Gastroesophageal sphincter (tissue), 4 donors: ENCODE measurements around the gene SCN11A. TPM values are rescaled to one million over a fixed set of nuclear protein-coding genes. Genes with fewer than 3 reads are reported as not detected.

Experiments
- ATAC-seq: fragments of 150-250 bp; one replicate; pipeline ENCODE4 v1.9.1; 2016; ENCODE audit warnings: mild to moderate bottlenecking, moderate library complexity
- H3K27ac ChIP-seq, 4 donors: fragments of 200-600 bp; sonication (generic) in 3 of 4; 1 replicate in 3 of 4; 2 replicates in 1 of 4; pipeline ENCODE4 v1.5.1; 2016 to 2019
- H3K27me3 ChIP-seq: fragments of 200-600 bp; sonication (generic); one replicate; pipeline ENCODE4 v1.5.1; 2019
- H3K36me3 ChIP-seq, 2 donors: fragments of 200-600 bp; sonication (generic); one replicate each; pipeline ENCODE4 v1.5.1; 2019; ENCODE audit warnings: control low read depth in 1 of 2
- H3K4me1 ChIP-seq, 3 donors: fragments of 200-600 bp; sonication (generic); 1 replicate in 2 of 3; 2 replicates in 1 of 3; pipeline ENCODE4 v1.5.1; 2016 to 2019; ENCODE audit warnings: control low read depth in 2 of 3
- H3K4me3 ChIP-seq, 2 donors: fragments of 200-600 bp; sonication (generic); one replicate each; pipeline ENCODE4 v1.5.1; 2019; ENCODE audit warnings: mild to moderate bottlenecking in 1 of 2, moderate library complexity in 1 of 2
- H3K9me3 ChIP-seq, 3 donors: fragments of 200-600 bp; sonication (generic); one replicate each; pipeline ENCODE4 v1.5.1; 2017 to 2019; ENCODE audit warnings: control low read depth in 2 of 3
- EP300 ChIP-seq: sonication (generic); formaldehyde crosslinking; IDR thresholded peaks from one replicate; pipeline ENCODE4 v1.6.1; 2017; ENCODE audit warnings: antibody characterized with exemption, mild to moderate bottlenecking
- POLR2A ChIP-seq, 2 donors: fragments of 450-650 bp; IDR thresholded peaks; one replicate each; pipeline ENCODE4 v1.6.1; 2017; ENCODE audit warnings: antibody characterized with exemption in 2 of 2, mild to moderate bottlenecking in 2 of 2, moderate library complexity in 1 of 2
- POLR2AphosphoS5 ChIP-seq: sonication (generic); formaldehyde crosslinking; IDR thresholded peaks from one replicate; pipeline ENCODE4 v1.6.1; 2017; ENCODE audit warnings: antibody characterized with exemption
- WGBS, 2 donors: methylation state at CpG; one replicate each; pipeline ENCODE4 v1.1.5; 2018; ENCODE audit warnings: low coverage in 1 of 2; 5-methylcytosine and 5-hydroxymethylcytosine counted together
- total RNA-seq, 4 donors: library from RNA; depleted of rRNA; stranded (reverse); fragments of >200 nt; gene quantifications; one replicate each; pipeline ENCODE4 v1.1.0, GENCODE V29; 2016
- TF ChIP-seq, protein P1 (sequence below), 4 experiments: fragments of 200-600 bp in 2 of 4; fragments of 450-650 bp in 2 of 4; sonication (generic) in 1 of 4; IDR thresholded peaks; one replicate each; pipeline ENCODE4 v1.5.1; 2017 to 2019; ENCODE audit warnings: antibody characterized with exemption in 4 of 4, mild to moderate bottlenecking in 2 of 4, moderate library complexity in 2 of 4

Gene SCN11A
- total RNA-seq, 4 donors from 2014 or later: 0.15 to 0.57 (median 0.27) TPM; not detected in 1

DNA sequence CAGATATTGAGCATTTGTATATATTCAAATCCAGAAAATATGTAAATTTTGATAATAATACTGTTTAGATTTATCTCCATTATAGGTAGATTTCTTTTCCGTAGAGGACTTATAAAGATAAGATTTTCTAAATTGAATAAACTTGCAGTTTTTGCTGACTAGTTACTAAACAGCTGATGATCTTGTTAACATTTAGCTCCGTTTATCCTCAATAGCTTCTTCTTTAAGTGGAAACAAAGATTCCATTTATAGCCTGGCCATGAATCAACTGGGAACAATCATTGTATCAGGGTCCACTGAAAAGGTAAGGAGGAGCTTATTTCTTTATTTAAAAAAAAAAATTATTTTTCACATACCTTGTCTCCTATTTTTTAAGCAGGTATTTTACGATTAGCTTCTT, 16.8 kb upstream of the SCN11A start:
- no peaks in the 10 kb centered on the region for H3K27me3 ChIP-seq
- H3K4me1 ChIP-seq: no peaks in the 10 kb centered on the region
- no peak for ATAC-seq
- TF ChIP-seq, protein P1, sequence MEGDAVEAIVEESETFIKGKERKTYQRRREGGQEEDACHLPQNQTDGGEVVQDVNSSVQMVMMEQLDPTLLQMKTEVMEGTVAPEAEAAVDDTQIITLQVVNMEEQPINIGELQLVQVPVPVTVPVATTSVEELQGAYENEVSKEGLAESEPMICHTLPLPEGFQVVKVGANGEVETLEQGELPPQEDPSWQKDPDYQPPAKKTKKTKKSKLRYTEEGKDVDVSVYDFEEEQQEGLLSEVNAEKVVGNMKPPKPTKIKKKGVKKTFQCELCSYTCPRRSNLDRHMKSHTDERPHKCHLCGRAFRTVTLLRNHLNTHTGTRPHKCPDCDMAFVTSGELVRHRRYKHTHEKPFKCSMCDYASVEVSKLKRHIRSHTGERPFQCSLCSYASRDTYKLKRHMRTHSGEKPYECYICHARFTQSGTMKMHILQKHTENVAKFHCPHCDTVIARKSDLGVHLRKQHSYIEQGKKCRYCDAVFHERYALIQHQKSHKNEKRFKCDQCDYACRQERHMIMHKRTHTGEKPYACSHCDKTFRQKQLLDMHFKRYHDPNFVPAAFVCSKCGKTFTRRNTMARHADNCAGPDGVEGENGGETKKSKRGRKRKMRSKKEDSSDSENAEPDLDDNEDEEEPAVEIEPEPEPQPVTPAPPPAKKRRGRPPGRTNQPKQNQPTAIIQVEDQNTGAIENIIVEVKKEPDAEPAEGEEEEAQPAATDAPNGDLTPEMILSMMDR (IDR thresholded peaks at IDR 0.05): no peak
- TF ChIP-seq EP300 (no peak), POLR2AphosphoS5 (no peak), POLR2A (IDR thresholded peaks at IDR 0.05) (no peak)
- no peak overlapping the region for H3K27ac ChIP-seq
- H3K9me3 ChIP-seq: no peaks in the 10 kb centered on the region
- peaks cover 5 to 91% of the 10 kb centered on the region in 2 donors for H3K36me3 ChIP-seq
- 68 to 73% methylated on average over 3 of the region's 3 CpGs for WGBS, 2 donors
- H3K4me3 ChIP-seq: no peak overlapping the region

DNA sequence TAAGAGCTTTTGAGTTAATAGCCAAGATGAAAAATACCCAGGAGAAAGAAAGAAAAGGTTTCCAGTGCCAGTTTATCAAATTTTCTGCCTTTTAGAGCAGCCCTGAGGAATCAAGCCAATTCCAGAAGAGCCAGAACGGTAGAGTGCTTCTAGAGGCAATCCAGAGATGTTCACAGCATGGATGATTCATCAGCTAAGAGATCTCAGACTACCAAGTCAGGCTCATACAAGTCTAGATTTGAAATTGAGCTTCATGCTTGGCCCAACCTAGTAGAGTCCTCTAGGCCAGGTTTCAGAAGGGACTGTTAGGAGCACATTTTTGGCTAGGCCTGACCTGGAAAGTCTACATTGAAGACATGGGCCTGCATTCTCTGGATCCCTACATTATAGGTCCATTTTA, 15.5 kb upstream of the SCN11A start:
- peaks cover 5 to 83% of the 10 kb centered on the region in 2 donors for H3K36me3 ChIP-seq
- 44% methylated on average over 1 of the region's 1 CpG; no CpG with 5 or more reads in 1 of the 2 donors for WGBS, 2 donors

DNA sequence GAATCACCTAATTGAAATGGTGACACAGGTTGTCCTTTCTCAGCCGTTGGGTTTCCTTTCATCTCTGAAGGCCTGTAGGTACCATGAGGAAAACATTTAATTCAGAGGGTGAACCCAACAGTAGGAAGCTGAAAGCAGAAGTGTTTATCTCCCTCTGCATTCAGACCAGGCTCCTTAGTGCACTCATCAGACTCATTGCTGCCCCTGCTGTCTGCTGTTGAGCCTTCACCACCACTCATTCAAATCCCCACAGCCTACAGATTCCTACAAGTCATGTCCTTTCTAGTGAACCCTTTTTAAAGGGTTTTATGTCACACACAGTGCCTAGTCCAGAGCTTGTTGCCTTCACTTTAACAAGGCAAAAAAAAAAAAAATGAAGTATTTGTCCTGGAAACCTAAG, 13.5 kb upstream of the SCN11A start:
- H3K27me3 ChIP-seq: no peaks in the 10 kb centered on the region
- H3K4me1 ChIP-seq: peaks cover 0 to 5% (median 0%) of the 10 kb centered on the region in 3 donors
- no peak overlapping the region for H3K4me3 ChIP-seq
- peaks cover 5 to 63% of the 10 kb centered on the region in 2 donors for H3K36me3 ChIP-seq
- ATAC-seq: no peak
- 20 to 29% methylated on average over 1 of the region's 1 CpG for WGBS, 2 donors
- no peak for TF ChIP-seq POLR2AphosphoS5
- no peak for TF ChIP-seq EP300
- no peak for TF ChIP-seq POLR2A (IDR thresholded peaks at IDR 0.05)
- TF ChIP-seq, protein P1 (IDR thresholded peaks at IDR 0.05): no peak
- H3K9me3 ChIP-seq: no peaks in the 10 kb centered on the region
- no peak overlapping the region for H3K27ac ChIP-seq

More for the DNA sequence above, 15.5 kb upstream of the SCN11A start:
- no peaks in the 10 kb centered on the region for H3K9me3 ChIP-seq
- no peak overlapping the region for H3K4me3 ChIP-seq
- H3K4me1 ChIP-seq: peaks cover 0 to 3% (median 0%) of the 10 kb centered on the region in 3 donors
- no peak overlapping the region for H3K27ac ChIP-seq
- no peak for ATAC-seq
- H3K27me3 ChIP-seq: no peaks in the 10 kb centered on the region
- TF ChIP-seq, protein P1 (IDR thresholded peaks at IDR 0.05): no peak
- no peak for TF ChIP-seq POLR2AphosphoS5

DNA sequence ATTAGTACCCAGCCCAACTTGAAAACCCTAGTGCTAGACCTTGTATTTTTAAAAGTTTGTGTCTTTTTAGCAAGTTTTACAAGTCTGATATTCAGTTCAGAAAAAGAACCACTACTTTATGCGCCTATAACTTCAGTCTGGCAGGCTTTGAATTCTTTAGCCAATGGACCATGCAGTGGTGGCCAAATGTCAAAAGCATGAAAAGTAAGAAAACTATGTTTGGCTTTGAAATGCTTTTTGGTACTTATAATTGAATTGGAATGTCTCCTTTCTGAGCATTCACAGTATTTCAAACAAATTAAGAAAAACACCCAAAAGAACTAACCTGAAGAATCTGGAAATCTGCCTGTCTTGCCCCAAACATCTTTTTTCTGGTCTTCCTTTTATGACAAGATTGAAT, 12.9 kb upstream of the SCN11A start:
- H3K27me3 ChIP-seq: no peaks in the 10 kb centered on the region
- H3K4me3 ChIP-seq: no peak overlapping the region
- TF ChIP-seq POLR2A (IDR thresholded peaks at IDR 0.05) (no peak), POLR2AphosphoS5 (no peak), EP300 (no peak)
- TF ChIP-seq, protein P1 (IDR thresholded peaks at IDR 0.05): no peak
- H3K27ac ChIP-seq: no peak overlapping the region
- H3K9me3 ChIP-seq: no peaks in the 10 kb centered on the region
- no peak for ATAC-seq
- WGBS, 2 donors: 80 to 86% methylated on average over 1 of the region's 1 CpG
- peaks cover 5 to 58% of the 10 kb centered on the region in 2 donors for H3K36me3 ChIP-seq
- H3K4me1 ChIP-seq: peaks cover 0 to 5% (median 0%) of the 10 kb centered on the region in 3 donors

DNA sequence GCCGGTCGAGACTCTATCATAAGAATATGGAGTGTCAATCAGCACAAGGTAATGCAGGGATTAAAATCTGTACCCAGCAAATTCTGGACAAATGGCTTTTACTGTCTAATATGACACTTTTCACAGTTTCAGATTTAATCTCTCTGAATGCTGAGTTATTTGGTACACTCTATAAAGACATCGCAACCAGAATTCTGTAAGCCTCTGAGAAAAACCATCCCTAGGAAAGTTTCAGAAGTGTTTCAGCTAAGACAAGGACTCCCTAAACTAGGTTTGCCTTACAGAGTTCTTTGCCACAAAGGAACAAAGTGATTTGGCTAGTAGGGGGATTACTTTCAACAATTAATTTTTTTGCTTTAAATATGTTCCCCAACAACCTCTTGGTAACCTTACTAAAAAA, 11.4 kb upstream of the SCN11A start:
- H3K27ac ChIP-seq: no peak overlapping the region
- no peaks in the 10 kb centered on the region for H3K27me3 ChIP-seq
- peaks cover 5 to 43% of the 10 kb centered on the region in 2 donors for H3K36me3 ChIP-seq
- no peak for TF ChIP-seq POLR2AphosphoS5
- TF ChIP-seq, protein P1 (IDR thresholded peaks at IDR 0.05): no peak
- no peak for TF ChIP-seq EP300
- no peak for TF ChIP-seq POLR2A (IDR thresholded peaks at IDR 0.05)
- H3K9me3 ChIP-seq: no peaks in the 10 kb centered on the region
- 84 to 94% methylated on average over 3 of the region's 3 CpGs for WGBS, 2 donors
- no peak overlapping the region for H3K4me3 ChIP-seq
- ATAC-seq: no peak
- peaks cover 0 to 5% (median 0%) of the 10 kb centered on the region in 3 donors for H3K4me1 ChIP-seq
